ENCODE results near the gene PIP4K2C.
"Not testable (repeated sequence)": the region's sequence is repeated elsewhere in the genome, so short reads cannot be mapped to it uniquely, and the experiment has no call there.

PIP4K2C gene

DNA sequence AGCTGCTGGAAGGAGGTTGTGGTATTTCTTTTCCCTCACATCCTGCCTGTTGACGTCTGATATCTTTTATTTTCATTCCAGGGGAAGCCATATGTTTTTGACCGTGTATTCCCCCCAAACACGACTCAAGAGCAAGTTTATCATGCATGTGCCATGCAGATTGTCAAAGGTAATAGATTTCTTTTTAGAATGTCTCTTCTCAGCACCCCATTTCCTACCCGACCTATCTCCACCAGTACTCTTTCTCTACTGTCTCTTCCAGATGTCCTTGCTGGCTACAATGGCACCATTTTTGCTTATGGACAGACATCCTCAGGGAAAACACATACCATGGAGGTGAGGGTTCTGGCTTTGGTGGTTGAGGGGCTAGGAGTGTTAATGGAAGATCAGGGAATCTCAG lies 27.6 kb upstream of the PIP4K2C start:
- no peak overlapping the region for H3K27ac ChIP-seq
- TF ChIP-seq, protein P1, sequence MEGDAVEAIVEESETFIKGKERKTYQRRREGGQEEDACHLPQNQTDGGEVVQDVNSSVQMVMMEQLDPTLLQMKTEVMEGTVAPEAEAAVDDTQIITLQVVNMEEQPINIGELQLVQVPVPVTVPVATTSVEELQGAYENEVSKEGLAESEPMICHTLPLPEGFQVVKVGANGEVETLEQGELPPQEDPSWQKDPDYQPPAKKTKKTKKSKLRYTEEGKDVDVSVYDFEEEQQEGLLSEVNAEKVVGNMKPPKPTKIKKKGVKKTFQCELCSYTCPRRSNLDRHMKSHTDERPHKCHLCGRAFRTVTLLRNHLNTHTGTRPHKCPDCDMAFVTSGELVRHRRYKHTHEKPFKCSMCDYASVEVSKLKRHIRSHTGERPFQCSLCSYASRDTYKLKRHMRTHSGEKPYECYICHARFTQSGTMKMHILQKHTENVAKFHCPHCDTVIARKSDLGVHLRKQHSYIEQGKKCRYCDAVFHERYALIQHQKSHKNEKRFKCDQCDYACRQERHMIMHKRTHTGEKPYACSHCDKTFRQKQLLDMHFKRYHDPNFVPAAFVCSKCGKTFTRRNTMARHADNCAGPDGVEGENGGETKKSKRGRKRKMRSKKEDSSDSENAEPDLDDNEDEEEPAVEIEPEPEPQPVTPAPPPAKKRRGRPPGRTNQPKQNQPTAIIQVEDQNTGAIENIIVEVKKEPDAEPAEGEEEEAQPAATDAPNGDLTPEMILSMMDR (conservative IDR thresholded peaks at IDR 0.05): no peak

DNA sequence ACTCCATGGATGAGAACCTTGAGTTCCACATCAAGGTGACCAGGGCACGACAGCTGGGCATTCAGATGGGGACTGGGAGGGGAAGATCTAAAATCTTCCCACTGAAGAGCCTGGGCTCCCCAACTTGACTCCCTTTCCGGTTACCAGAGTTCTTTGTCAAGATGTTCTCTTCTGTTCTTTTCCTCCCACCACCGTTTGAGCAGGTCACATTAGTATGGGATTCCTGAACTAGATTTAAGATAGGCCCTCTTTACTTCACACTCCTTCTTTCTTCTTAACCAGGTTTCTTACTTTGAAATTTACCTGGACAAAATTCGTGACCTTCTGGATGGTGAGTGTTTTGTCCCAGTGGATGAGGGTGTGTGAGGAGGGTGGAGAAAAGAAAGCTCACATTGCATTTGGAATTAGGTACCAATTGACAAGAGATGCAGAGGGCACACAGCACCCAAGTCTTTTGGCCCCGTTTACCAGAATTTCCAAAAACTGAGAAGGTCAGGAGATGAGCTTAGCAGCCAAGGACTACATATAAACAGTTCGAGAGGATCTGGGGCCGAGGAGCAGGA lies 26.7 kb upstream of the PIP4K2C start:
- H3K27ac ChIP-seq: no peak overlapping the region
- TF ChIP-seq, protein P1 (conservative IDR thresholded peaks at IDR 0.05): no peak

DNA sequence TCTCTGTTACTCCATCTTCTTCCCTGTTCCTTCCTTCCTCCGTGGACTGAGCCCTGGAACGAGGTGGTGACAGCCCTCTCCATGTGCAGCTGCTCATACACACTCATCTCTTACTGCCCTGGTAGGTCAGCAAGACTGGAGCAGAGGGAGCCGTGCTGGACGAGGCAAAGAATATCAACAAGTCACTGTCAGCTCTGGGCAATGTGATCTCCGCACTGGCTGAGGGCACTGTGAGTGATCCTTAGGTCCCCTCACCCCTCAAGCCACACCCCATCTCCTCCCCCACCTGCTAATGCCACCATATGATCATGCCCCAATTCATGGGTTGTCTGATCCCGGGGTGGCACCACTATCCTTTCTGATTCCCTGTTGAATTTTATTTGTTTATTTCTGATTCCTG lies 22.2 kb upstream of the PIP4K2C start:
- TF ChIP-seq, protein P1 (conservative IDR thresholded peaks at IDR 0.05): no peak
- no peak overlapping the region for H3K27ac ChIP-seq

DNA sequence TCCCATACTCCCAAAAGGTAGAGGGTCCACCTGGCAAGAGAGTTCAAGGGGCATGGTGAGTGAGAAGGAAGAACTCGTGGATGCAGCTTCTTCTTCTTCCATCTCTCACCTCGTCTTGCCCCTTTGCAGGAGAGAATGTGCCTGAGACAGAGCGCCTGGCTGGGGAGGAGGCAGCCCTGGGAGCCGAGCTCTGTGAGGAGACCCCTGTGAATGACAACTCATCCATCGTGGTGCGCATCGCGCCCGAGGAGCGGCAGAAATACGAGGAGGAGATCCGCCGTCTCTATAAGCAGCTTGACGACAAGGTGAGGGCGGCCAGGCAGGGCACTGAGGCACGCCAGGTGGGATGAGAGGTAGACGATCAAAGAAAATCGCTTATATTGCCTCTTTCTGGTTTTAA lies 21.1 kb upstream of the PIP4K2C start:
- no peak overlapping the region for H3K27ac ChIP-seq
- TF ChIP-seq, protein P1 (conservative IDR thresholded peaks at IDR 0.05): no peak

DNA sequence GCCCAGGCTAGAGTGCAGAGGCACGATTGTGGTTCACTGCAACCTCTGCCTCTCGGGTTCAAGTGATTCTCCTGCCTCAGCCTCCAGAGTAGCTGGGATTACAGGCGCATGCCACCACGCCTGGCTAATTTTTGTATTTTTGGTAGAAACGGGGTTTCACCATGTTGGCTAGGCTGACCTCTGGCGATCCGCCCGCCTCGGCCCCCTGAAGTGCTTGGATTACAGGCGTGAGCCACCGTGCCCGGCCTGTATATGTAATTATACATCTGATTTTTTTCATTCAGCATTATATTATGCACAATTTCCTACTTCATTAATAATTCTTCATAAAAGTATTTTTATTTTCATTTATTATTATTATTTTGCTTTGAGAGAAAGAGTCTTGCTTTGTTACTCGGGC lies 20.6 kb upstream of the PIP4K2C start:
- not testable (repeated sequence) for H3K27ac ChIP-seq

DNA sequence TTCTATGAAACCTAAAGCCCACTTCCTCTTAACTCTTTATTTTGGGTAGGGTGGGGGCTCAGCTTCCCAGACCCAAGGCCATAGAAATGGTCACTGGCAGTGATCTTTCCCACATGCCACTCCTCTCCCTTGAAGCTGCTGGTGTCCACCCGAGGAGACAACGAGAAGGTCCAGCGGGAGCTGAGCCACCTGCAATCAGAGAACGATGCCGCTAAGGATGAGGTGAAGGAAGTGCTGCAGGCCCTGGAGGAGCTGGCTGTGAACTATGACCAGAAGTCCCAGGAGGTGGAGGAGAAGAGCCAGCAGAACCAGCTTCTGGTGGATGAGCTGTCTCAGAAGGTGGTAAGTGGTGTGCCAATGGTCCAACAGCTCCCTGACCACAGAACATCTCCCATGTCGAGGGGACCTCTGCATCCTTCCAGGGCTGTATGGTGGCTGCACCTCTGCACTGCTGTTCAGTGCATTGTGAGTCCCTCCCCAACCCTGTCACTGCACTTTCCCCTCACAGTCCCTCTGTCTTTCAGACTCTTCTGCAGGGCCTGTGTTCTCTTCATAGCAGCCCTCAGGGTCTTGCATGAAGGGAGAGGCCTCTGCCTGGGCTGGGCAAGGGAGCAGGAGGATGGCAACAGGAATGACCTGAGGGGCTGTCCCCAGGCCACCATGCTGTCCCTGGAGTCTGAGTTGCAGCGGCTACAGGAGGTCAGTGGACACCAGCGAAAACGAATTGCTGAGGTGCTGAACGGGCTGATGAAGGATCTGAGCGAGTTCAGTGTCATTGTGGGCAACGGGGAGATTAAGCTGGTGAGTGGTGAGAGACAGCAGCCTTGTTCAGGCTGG lies 18.8 kb upstream of the PIP4K2C start:
- H3K27ac ChIP-seq: no peak overlapping the region
- TF ChIP-seq, protein P1 (conservative IDR thresholded peaks at IDR 0.05): no peak

DNA sequence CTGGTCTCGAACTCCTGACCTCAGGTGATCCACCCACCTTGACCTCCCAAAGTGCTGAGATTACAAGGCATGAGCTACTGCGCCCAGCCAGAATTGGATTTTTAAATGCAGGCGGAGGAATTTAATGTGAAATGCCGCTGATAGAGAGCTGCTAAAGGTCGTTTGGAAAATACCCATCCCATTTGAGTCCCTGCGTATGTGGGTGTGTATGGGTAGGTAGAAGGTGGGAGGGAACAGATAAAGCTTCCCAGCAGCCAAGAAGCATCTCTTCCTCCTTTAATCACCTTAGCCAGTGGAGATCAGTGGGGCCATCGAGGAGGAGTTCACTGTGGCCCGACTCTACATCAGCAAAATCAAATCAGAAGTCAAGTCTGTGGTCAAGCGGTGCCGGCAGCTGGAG lies 16.2 kb upstream of the PIP4K2C start:
- H3K27ac ChIP-seq: no peak overlapping the region
- TF ChIP-seq, protein P1 (conservative IDR thresholded peaks at IDR 0.05): no peak

Measured in VCaP (cell line).